DND-41 (cell line): ENCODE results near the gene CCT7.

Experiments used
- ATAC-seq: fragments of 200-7000 bp; cut with Tn5 transposase; 3 replicates; pipeline ENCODE4 v1.9.1; 2021; ENCODE audit warnings: low read depth; ENCODE audit not compliant: insufficient read depth
- DNase-seq: peaks from one replicate; pipeline ENCODE4 v3.0.0-alpha.2; 2020
- H2AFZ ChIP-seq: 2 replicates; pipeline ENCODE4 v1.6.0; 2012; ENCODE audit warnings: low read depth, low read length
- H3K27ac ChIP-seq: 2 replicates; pipeline ENCODE4 v1.5.1; 2012; ENCODE audit warnings: low read length, inconsistent platforms
- H3K27me3 ChIP-seq: fragments of 200-600 bp; sonication (generic); 2 replicates; pipeline ENCODE4 v1.6.0; 2012; ENCODE audit warnings: low read length, mild to moderate bottlenecking, inconsistent platforms; ENCODE audit not compliant: insufficient read depth, poor library complexity
- H3K36me3 ChIP-seq: 2 replicates; pipeline ENCODE4 v1.5.1; 2012; ENCODE audit warnings: low read length, inconsistent platforms; ENCODE audit not compliant: insufficient read depth
- H3K4me1 ChIP-seq: 2 replicates; pipeline ENCODE4 v1.5.1; 2012; ENCODE audit warnings: mild to moderate bottlenecking, low read length; ENCODE audit not compliant: insufficient read depth
- H3K4me2 ChIP-seq: 2 replicates; pipeline ENCODE4 v1.6.0; 2012; ENCODE audit warnings: mild to moderate bottlenecking, moderate library complexity, low read length, inconsistent platforms; ENCODE audit not compliant: insufficient read depth
- H3K4me3 ChIP-seq, 2 experiments: fragments of 200-600 bp in 1 of 2; shearing (Covaris generic) in 1 of 2; 2 replicates each; pipeline ENCODE4 v1.5.1; 2012 to 2016; ENCODE audit warnings: inconsistent platforms in 2 of 2, low read length in 2 of 2, mild to moderate bottlenecking in 2 of 2, low read depth in 1 of 2, moderate library complexity in 1 of 2
- H3K79me2 ChIP-seq: 2 replicates; pipeline ENCODE4 v1.6.0; 2012; ENCODE audit warnings: low read length, inconsistent platforms; ENCODE audit not compliant: insufficient read depth
- H3K9ac ChIP-seq: 2 replicates; pipeline ENCODE4 v1.6.0; 2012; ENCODE audit warnings: low read depth, mild to moderate bottlenecking, inconsistent platforms, low read length, moderate library complexity
- H3K9me3 ChIP-seq: 2 replicates; pipeline ENCODE4 v1.5.1; 2012; ENCODE audit warnings: low read length, moderate library complexity, mild to moderate bottlenecking, inconsistent platforms; ENCODE audit not compliant: insufficient read depth, severe bottlenecking
- H4K20me1 ChIP-seq: 2 replicates; pipeline ENCODE4 v1.6.0; 2012; ENCODE audit warnings: low read length; ENCODE audit not compliant: insufficient read depth
- EZH2 ChIP-seq: IDR thresholded peaks from 3 replicates; pipeline ENCODE4 v1.6.1; 2012; ENCODE audit warnings: borderline replicate concordance, low read depth, mild to moderate bottlenecking, moderate library complexity, low read length, inconsistent platforms; ENCODE audit not compliant: severe bottlenecking
- TF ChIP-seq, protein P1 (sequence below): IDR thresholded peaks from 2 replicates; pipeline ENCODE4 v1.5.1; 2012; ENCODE audit warnings: borderline replicate concordance, low read length, moderate library complexity, mild to moderate bottlenecking; ENCODE audit not compliant: poor library complexity, severe bottlenecking; ENCODE audit errors: extremely low read depth

The CCT7 gene

DNA sequence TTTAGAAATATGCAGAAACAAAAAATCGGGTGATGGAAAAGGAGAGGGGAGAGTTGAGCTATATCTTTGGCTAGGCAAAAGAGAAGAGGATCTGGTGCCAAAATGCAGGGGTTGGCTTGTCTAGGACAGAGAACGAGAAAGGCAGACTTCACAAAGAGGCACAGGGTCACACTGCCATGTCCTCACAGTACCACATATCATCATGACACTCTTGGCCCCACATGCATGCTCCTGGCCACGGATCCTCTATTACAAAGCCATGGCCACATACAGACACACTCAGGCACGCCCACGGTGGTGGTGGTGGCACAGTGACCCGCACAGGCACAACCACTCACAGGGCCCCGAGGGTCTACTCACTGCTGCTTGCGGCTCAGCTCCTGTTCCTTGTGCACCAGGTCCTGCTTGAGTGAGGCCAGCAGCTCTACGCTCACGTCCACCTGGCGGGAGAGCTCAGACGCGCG is 34.3 kb downstream of the CCT7 start:
- no peak overlapping the region for H2AFZ ChIP-seq
- H3K36me3 ChIP-seq = peaks cover 76% of the 10 kb centered on the region
- no peak overlapping the region for H3K4me2 ChIP-seq
- H3K4me1 ChIP-seq = no peaks in the 10 kb centered on the region
- H3K9ac ChIP-seq = no peak overlapping the region
- ATAC-seq (no peak), DNase-seq (no peak)
- peaks cover 42% of the 10 kb centered on the region for H3K79me2 ChIP-seq
- no peak for TF ChIP-seq EZH2
- TF ChIP-seq, protein P1, sequence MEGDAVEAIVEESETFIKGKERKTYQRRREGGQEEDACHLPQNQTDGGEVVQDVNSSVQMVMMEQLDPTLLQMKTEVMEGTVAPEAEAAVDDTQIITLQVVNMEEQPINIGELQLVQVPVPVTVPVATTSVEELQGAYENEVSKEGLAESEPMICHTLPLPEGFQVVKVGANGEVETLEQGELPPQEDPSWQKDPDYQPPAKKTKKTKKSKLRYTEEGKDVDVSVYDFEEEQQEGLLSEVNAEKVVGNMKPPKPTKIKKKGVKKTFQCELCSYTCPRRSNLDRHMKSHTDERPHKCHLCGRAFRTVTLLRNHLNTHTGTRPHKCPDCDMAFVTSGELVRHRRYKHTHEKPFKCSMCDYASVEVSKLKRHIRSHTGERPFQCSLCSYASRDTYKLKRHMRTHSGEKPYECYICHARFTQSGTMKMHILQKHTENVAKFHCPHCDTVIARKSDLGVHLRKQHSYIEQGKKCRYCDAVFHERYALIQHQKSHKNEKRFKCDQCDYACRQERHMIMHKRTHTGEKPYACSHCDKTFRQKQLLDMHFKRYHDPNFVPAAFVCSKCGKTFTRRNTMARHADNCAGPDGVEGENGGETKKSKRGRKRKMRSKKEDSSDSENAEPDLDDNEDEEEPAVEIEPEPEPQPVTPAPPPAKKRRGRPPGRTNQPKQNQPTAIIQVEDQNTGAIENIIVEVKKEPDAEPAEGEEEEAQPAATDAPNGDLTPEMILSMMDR = no peak
- H3K27me3 ChIP-seq = no peaks in the 10 kb centered on the region
- no peak overlapping the region for H3K27ac ChIP-seq
- H4K20me1 ChIP-seq = peaks cover 56% of the 10 kb centered on the region
- H3K9me3 ChIP-seq = no peaks in the 10 kb centered on the region
- H3K4me3 ChIP-seq = no peak overlapping the region

DNA sequence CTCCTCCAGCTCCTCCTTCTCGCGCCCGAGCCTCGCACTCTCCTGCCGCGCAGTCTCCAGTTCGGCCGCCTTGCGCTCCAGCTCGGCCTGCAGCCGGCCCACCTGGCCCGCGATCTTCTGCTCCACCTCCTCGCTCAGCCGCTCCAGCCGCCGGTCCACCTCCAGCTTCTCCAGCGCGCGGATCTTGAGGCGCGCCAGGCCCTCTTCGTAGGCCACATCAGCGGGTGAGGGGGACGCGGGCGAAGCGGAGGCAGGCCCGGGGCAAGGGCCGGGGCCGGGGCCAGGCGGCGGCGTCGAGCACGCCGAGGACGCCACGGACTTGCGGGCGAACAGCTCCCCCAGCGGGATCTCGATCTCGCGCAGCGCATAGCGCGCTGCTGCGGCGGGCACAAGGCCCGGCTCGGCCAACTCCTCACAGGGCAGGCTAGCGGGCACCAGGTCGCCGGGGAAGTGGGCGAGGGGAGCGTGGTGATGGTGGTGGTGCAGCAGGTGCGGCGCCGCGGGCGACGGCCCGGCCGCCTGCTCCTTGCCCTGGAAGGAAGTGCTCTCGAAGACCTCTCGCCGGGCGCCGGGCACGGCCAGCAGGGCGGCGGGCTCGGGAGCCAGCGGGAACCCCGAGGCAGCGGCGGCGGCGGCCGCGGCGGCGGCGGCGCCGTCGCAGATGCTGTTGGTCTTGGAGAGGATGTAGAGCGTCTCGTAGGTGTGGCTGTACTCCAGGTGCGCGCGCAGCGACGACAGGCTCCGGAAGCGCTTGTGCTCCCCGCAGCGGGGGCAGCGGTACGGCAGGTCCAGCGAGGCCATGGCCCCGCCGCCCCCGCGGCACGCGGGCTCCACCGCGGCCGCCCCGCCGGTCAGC is 35.0 kb downstream of the CCT7 start:
- Histone ChIP-seq H3K36me3 (peaks cover 69% of the 10 kb centered on the region), H3K79me2 (peaks cover 49% of the 10 kb centered on the region), H3K27me3 (no peaks in the 10 kb centered on the region), H3K4me3 (no peak overlapping the region), H3K27ac (no peak overlapping the region), H4K20me1 (peaks cover 56% of the 10 kb centered on the region), H3K4me2 (no peak overlapping the region), H3K9me3 (no peaks in the 10 kb centered on the region), H2AFZ (no peak overlapping the region), H3K4me1 (no peaks in the 10 kb centered on the region), H3K9ac (no peak overlapping the region)
- ATAC-seq (no peak), DNase-seq (no peak)
- TF ChIP-seq EZH2 = no peak
- TF ChIP-seq, protein P1 = no peak

DNA sequence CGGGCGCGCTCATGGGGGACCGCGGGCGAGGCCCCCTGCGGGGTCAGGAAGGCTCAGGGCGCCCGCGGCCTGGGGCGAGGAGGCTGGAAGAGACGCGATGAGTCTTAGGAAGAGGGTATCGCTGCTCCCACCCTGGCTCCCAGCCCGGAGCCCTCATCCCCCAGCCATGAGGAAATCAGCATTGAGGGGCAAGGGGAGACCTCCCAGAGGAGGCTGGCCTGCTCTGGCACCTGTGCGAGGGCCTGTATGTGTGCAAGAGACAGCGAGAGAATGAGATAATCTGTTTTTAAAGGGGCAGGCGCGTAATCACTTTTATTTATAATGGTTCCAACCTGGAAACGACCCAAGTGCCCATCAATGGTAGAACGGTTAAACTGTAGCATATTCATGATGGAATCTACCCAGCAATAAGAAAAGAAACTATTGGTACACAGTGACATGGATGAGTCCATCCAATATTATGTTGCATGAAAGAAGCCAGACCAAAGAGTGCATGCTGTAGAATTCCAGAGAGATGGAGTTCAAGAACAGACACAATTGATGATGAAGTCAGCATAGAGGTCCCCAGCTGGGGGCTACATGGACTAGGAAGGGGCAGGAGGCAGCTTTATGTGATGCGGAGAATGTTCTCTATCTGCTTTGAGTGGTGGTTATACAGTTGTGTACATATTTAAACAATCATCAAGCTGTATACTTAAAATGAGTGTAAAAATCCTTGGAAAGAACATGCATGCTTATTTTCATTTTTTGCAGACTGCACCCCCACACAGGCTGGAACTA is 35.8 kb downstream of the CCT7 start:
- Histone ChIP-seq H3K27me3 (no peaks in the 10 kb centered on the region), H3K79me2 (peaks cover 51% of the 10 kb centered on the region), H3K27ac (no peak overlapping the region), H4K20me1 (peaks cover 53% of the 10 kb centered on the region), H3K36me3 (peaks cover 61% of the 10 kb centered on the region), H3K9ac (no peak overlapping the region), H2AFZ (no peak overlapping the region), H3K9me3 (no peaks in the 10 kb centered on the region), H3K4me1 (no peaks in the 10 kb centered on the region), H3K4me3 (no peak overlapping the region), H3K4me2 (no peak overlapping the region)
- DNase-seq (no peak), ATAC-seq (no peak)
- TF ChIP-seq, protein P1 = no peak
- no peak for TF ChIP-seq EZH2
